GM23338 (cell line): ENCODE measurements around the gene DCTN2. TPM values are rescaled to one million over a fixed set of nuclear protein-coding genes. Genes with fewer than 3 reads are reported as not detected.

Source experiments
- ATAC-seq: fragments of 200-7000 bp; cut with Tn5 transposase; 3 replicates; pipeline ENCODE4 v1.9.1; 2020
- DNase-seq: peaks from one replicate; pipeline ENCODE4 v3.0.0-alpha.2; 2015; ENCODE audit warnings: low spot score
- H2AFZ ChIP-seq: fragments of 200-600 bp; sonication (generic); 2 replicates; pipeline ENCODE4 v1.8.0; 2016; ENCODE audit warnings: antibody characterized with exemption, mild to moderate bottlenecking, moderate library complexity
- H3F3A ChIP-seq: fragments of 200-600 bp; sonication (generic); replicated peaks from 2 replicates; pipeline ENCODE4 v1.8.0; 2017; ENCODE audit warnings: antibody characterized with exemption, mixed run types, low read depth
- H3K27ac ChIP-seq: fragments of 200-600 bp; sonication (generic); 2 replicates; pipeline ENCODE4 v1.6.1; 2016; ENCODE audit warnings: low read depth
- H3K27me3 ChIP-seq: fragments of 200-600 bp; sonication (generic); 2 replicates; pipeline ENCODE4 v1.8.0; 2016; ENCODE audit warnings: mild to moderate bottlenecking, mixed run types, moderate library complexity; ENCODE audit not compliant: insufficient read depth
- H3K36me3 ChIP-seq: fragments of 200-600 bp; sonication (generic); 2 replicates; pipeline ENCODE4 v1.8.0; 2016; ENCODE audit warnings: mild to moderate bottlenecking; ENCODE audit not compliant: insufficient read depth
- H3K4me1 ChIP-seq: fragments of 200-600 bp; sonication (generic); 2 replicates; pipeline ENCODE4 v1.8.0; 2016; ENCODE audit warnings: mild to moderate bottlenecking, moderate library complexity; ENCODE audit not compliant: insufficient read depth
- H3K4me2 ChIP-seq: fragments of 200-600 bp; sonication (generic); 2 replicates; pipeline ENCODE4 v1.7.1; 2017; ENCODE audit warnings: mixed run types
- H3K4me3 ChIP-seq: fragments of 200-600 bp; sonication (generic); 2 replicates; pipeline ENCODE4 v1.6.1; 2016; ENCODE audit warnings: mixed run types
- H3K79me2 ChIP-seq: fragments of 200-600 bp; sonication (generic); replicated peaks from 2 replicates; pipeline ENCODE4 v1.8.0; 2017; ENCODE audit warnings: mild to moderate bottlenecking; ENCODE audit not compliant: insufficient read depth
- H3K9me2 ChIP-seq: fragments of 200-600 bp; sonication (generic); 2 replicates; pipeline ENCODE4 v1.8.0; 2017; ENCODE audit not compliant: insufficient read depth
- H4K20me1 ChIP-seq: fragments of 200-600 bp; sonication (generic); replicated peaks from 2 replicates; pipeline ENCODE4 v1.8.0; 2017; ENCODE audit warnings: mild to moderate bottlenecking; ENCODE audit not compliant: insufficient read depth
- H3K27ac Mint-ChIP-seq: 2 replicates; pipeline ENCODE4 v1.8.0; 2020; ENCODE audit warnings: inconsistent platforms, mild to moderate bottlenecking, moderate library complexity, mixed read lengths
- H3K27me3 Mint-ChIP-seq: 3 replicates; pipeline ENCODE4 v1.8.0; 2022; ENCODE audit warnings: low read depth, mild to moderate bottlenecking, moderate library complexity, mixed read lengths, inconsistent platforms; ENCODE audit not compliant: insufficient read depth, poor library complexity
- H3K36me3 Mint-ChIP-seq: 3 replicates; pipeline ENCODE4 v1.8.0; 2021; ENCODE audit warnings: low read depth, mild to moderate bottlenecking, inconsistent platforms, moderate library complexity, mixed read lengths
- H3K4me1 Mint-ChIP-seq: 3 replicates; pipeline ENCODE4 v1.8.0; 2020; ENCODE audit warnings: mild to moderate bottlenecking, inconsistent platforms, mixed read lengths
- H3K4me3 Mint-ChIP-seq: 3 replicates; pipeline ENCODE4 v1.8.0; 2021; ENCODE audit warnings: moderate library complexity, mild to moderate bottlenecking, inconsistent platforms, mixed read lengths
- H3K9me3 Mint-ChIP-seq: 3 replicates; pipeline ENCODE4 v1.8.0; 2020; ENCODE audit warnings: moderate library complexity, mild to moderate bottlenecking, inconsistent platforms, mixed read lengths
- CREB1 ChIP-seq: fragments of 250-450 bp; sonication (Bioruptor Pico); IDR thresholded peaks from 2 replicates; pipeline ENCODE4 v1.5.0; 2020; ENCODE audit warnings: low read depth, mild to moderate bottlenecking, moderate library complexity
- ETS1 ChIP-seq: IDR thresholded peaks from 2 replicates; pipeline ENCODE4 v1.6.1; 2016; ENCODE audit warnings: antibody characterized with exemption
- EZH2 ChIP-seq: fragments of 200-600 bp; sonication (generic); IDR thresholded peaks from one replicate; pipeline ENCODE4 v1.8.0; 2017; ENCODE audit warnings: antibody characterized with exemption, mild to moderate bottlenecking, low read depth; ENCODE audit not compliant: unreplicated experiment
- EZH2phosphoT487 ChIP-seq: fragments of 200-600 bp; sonication (generic); IDR thresholded peaks from one replicate; pipeline ENCODE4 v1.8.1; 2018; ENCODE audit warnings: antibody characterized with exemption; ENCODE audit not compliant: unreplicated experiment
- JUNB ChIP-seq: IDR thresholded peaks from one replicate; pipeline ENCODE4 v1.6.1; 2016; ENCODE audit warnings: antibody characterized with exemption; ENCODE audit not compliant: unreplicated experiment
- NANOG ChIP-seq: IDR thresholded peaks from 2 replicates; pipeline ENCODE4 v1.6.1; 2016; ENCODE audit warnings: antibody characterized with exemption, borderline replicate concordance
- POLR2AphosphoS5 ChIP-seq: IDR thresholded peaks from 2 replicates; pipeline ENCODE4 v1.6.1; 2016; ENCODE audit warnings: antibody characterized with exemption, low read depth
- STAT1 ChIP-seq: IDR thresholded peaks from one replicate; pipeline ENCODE4 v1.6.1; 2016; ENCODE audit warnings: antibody characterized with exemption; ENCODE audit not compliant: unreplicated experiment
- ZNF114 ChIP-seq: fragments of 250-450 bp; sonication (Bioruptor Pico); IDR thresholded peaks from 2 replicates; pipeline ENCODE4 v1.5.0; 2020; ENCODE audit warnings: mild to moderate bottlenecking, moderate library complexity
- ZNF331 ChIP-seq: fragments of 250-450 bp; sonication (Bioruptor Pico); IDR thresholded peaks from 2 replicates; pipeline ENCODE4 v1.5.0; 2020; ENCODE audit warnings: low read depth, mild to moderate bottlenecking, moderate library complexity
- polyA plus RNA-seq: library from polyadenylated mRNA; unstranded; fragments of >200 nt; fragmentation: Nextera tagmentation; extraction: Ambion mirVana; gene quantifications from 2 replicates; pipeline ENCODE4 v1.2.1, GENCODE V29; 2016
- total RNA-seq: library from RNA; depleted of rRNA; stranded (reverse); fragments of >200 nt; shearing (Covaris generic); gene quantifications from 2 replicates; pipeline ENCODE4 v1.2.3, GENCODE V29; 2014
- TF ChIP-seq, protein P1 (sequence below), 2 experiments: fragments of 200-600 bp in 1 of 2; sonication (generic) in 1 of 2; conservative IDR thresholded peaks; 2 replicates each; pipeline versions ENCODE4 v1.5.1 to v1.6.1; 2016 to 2017; ENCODE audit warnings: antibody characterized with exemption in 2 of 2, low read depth in 2 of 2, mild to moderate bottlenecking in 2 of 2, moderate library complexity in 1 of 2
- TF ChIP-seq, protein P2 (sequence below): IDR thresholded peaks from one replicate; pipeline ENCODE4 v1.6.1; 2018; ENCODE audit warnings: antibody characterized with exemption; ENCODE audit not compliant: unreplicated experiment

DCTN2 gene
- total and polyA plus RNA-seq, 2 experiments from 2014 or later, result 56.1 to 157 TPM

GRCh38 chr12:57498132-57498502, 48.9 kb downstream of the DCTN2 start (continued):
- TF ChIP-seq ZNF114 (CRISPR knock-in tag) (no peak), POLR2AphosphoS5 (peak; percentile 26; the same call in 1 of the 2 replicates), ETS1 (no peak), NANOG (no peak), EZH2phosphoT487 (no peak), JUNB (no peak), STAT1 (no peak), CREB1 (CRISPR knock-in tag) (no peak)
- TF ChIP-seq, protein P1, sequence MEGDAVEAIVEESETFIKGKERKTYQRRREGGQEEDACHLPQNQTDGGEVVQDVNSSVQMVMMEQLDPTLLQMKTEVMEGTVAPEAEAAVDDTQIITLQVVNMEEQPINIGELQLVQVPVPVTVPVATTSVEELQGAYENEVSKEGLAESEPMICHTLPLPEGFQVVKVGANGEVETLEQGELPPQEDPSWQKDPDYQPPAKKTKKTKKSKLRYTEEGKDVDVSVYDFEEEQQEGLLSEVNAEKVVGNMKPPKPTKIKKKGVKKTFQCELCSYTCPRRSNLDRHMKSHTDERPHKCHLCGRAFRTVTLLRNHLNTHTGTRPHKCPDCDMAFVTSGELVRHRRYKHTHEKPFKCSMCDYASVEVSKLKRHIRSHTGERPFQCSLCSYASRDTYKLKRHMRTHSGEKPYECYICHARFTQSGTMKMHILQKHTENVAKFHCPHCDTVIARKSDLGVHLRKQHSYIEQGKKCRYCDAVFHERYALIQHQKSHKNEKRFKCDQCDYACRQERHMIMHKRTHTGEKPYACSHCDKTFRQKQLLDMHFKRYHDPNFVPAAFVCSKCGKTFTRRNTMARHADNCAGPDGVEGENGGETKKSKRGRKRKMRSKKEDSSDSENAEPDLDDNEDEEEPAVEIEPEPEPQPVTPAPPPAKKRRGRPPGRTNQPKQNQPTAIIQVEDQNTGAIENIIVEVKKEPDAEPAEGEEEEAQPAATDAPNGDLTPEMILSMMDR (conservative IDR thresholded peaks at IDR 0.05; ENCODE audit: low read depth in 2 of 2), result peak; percentile 40 to 51
- TF ChIP-seq, protein P2, sequence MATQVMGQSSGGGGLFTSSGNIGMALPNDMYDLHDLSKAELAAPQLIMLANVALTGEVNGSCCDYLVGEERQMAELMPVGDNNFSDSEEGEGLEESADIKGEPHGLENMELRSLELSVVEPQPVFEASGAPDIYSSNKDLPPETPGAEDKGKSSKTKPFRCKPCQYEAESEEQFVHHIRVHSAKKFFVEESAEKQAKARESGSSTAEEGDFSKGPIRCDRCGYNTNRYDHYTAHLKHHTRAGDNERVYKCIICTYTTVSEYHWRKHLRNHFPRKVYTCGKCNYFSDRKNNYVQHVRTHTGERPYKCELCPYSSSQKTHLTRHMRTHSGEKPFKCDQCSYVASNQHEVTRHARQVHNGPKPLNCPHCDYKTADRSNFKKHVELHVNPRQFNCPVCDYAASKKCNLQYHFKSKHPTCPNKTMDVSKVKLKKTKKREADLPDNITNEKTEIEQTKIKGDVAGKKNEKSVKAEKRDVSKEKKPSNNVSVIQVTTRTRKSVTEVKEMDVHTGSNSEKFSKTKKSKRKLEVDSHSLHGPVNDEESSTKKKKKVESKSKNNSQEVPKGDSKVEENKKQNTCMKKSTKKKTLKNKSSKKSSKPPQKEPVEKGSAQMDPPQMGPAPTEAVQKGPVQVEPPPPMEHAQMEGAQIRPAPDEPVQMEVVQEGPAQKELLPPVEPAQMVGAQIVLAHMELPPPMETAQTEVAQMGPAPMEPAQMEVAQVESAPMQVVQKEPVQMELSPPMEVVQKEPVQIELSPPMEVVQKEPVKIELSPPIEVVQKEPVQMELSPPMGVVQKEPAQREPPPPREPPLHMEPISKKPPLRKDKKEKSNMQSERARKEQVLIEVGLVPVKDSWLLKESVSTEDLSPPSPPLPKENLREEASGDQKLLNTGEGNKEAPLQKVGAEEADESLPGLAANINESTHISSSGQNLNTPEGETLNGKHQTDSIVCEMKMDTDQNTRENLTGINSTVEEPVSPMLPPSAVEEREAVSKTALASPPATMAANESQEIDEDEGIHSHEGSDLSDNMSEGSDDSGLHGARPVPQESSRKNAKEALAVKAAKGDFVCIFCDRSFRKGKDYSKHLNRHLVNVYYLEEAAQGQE, result no peak

- Histone ChIP-seq H3K79me2 (peaks cover 23% of the 10 kb centered on the region), H4K20me1 (peaks cover 34% of the 10 kb centered on the region), H3K4me1 (no peaks in the 10 kb centered on the region), H3K9me2 (no peaks in the 10 kb centered on the region), H3K4me3 (no peak overlapping the region), H2AFZ (no peak overlapping the region), H3K36me3 (peaks cover 76% of the 10 kb centered on the region), H3K4me2 (no peak overlapping the region), H3F3A (peaks cover 39% of the 10 kb centered on the region), H3K27me3 (no peaks in the 10 kb centered on the region), H3K27ac (peak overlapping the region; percentile 63; the same call in 1 of the 2 replicates)
- no peak for ATAC-seq
- peaks cover 2% of the 10 kb centered on the region; the same call in 2 of the 3 replicates for H3K4me1 Mint-ChIP-seq
- H3K36me3 Mint-ChIP-seq, result peaks cover 92% of the 10 kb centered on the region
- peaks cover 13% of the 10 kb centered on the region for H3K27me3 Mint-ChIP-seq
- no peak overlapping the region; the same call in 2 of the 3 replicates for H3K4me3 Mint-ChIP-seq
- no peaks in the 10 kb centered on the region for H3K9me3 Mint-ChIP-seq
- TF ChIP-seq ZNF114 (CRISPR knock-in tag) (no peak), EZH2phosphoT487 (no peak), NANOG (no peak), ZNF331 (CRISPR knock-in tag) (no peak), POLR2AphosphoS5 (no peak), EZH2 (no peak)
- TF ChIP-seq, protein P2, result no peak
- TF ChIP-seq, protein P1 (conservative IDR thresholded peaks at IDR 0.05; ENCODE audit: low read depth in 2 of 2), result no peak
- peak overlapping the region; percentile 31; the same call in 1 of the 2 replicates for H3K27ac Mint-ChIP-seq
- DNase-seq, result no peak
Observed at GRCh38 chr12:57497223-57498131, 49.5 kb downstream of the DCTN2 start.
